Measurements from ENCODE around the gene BCL11A.

BCL11A gene

GRCh38 chr2:60466161-60466702, 87.2 kb downstream of the BCL11A start:
- no peak for TF ChIP-seq POLR2A (IDR thresholded peaks at IDR 0.05; ENCODE audit: low read length)
- TF ChIP-seq GATA1 (IDR thresholded peaks at IDR 0.05; ENCODE audit: low read depth, low read length): no peak
- DNase-seq: no peak

- DNase-seq: no peak
- no peak for TF ChIP-seq GATA1 (IDR thresholded peaks at IDR 0.05; ENCODE audit: low read depth, low read length)
- no peak for TF ChIP-seq POLR2A (IDR thresholded peaks at IDR 0.05; ENCODE audit: low read length)
These were observed 87.7 kb downstream of the BCL11A start for GRCh38 chr2:60465736-60466135.

GRCh38 chr2:60463249-60463648, 90.2 kb downstream of the BCL11A start:
- TF ChIP-seq GATA1 (IDR thresholded peaks at IDR 0.05; ENCODE audit: low read depth, low read length) (no peak), POLR2A (IDR thresholded peaks at IDR 0.05; ENCODE audit: low read length) (no peak)
- DNase-seq: peak; percentile 20 to 46

GRCh38 chr2:60461421-60462108, 91.9 kb downstream of the BCL11A start:
- no peak for DNase-seq
- no peak for TF ChIP-seq POLR2A (IDR thresholded peaks at IDR 0.05; ENCODE audit: low read length)
- no peak for TF ChIP-seq GATA1 (IDR thresholded peaks at IDR 0.05; ENCODE audit: low read depth, low read length)

- TF ChIP-seq POLR2A (IDR thresholded peaks at IDR 0.05; ENCODE audit: low read length) (no peak), GATA1 (IDR thresholded peaks at IDR 0.05; ENCODE audit: low read depth, low read length) (no peak)
- DNase-seq: no peak
These were observed 92.7 kb downstream of the BCL11A start for GRCh38 chr2:60460577-60461420.

- TF ChIP-seq GATA1 (IDR thresholded peaks at IDR 0.05; ENCODE audit: low read depth, low read length) (no peak), POLR2A (IDR thresholded peaks at IDR 0.05; ENCODE audit: low read length) (no peak)
- no peak for DNase-seq
These were observed 93.6 kb downstream of the BCL11A start for GRCh38 chr2:60459851-60460250.

GRCh38 chr2:60456115-60456770, 97.2 kb downstream of the BCL11A start:
- no peak for DNase-seq
- TF ChIP-seq GATA1 (IDR thresholded peaks at IDR 0.05; ENCODE audit: low read depth, low read length) (no peak), POLR2A (IDR thresholded peaks at IDR 0.05; ENCODE audit: low read length) (no peak)

GRCh38 chr2:60453872-60454271, 99.6 kb downstream of the BCL11A start:
- no peak for DNase-seq
- no peak for TF ChIP-seq GATA1 (IDR thresholded peaks at IDR 0.05; ENCODE audit: low read depth, low read length)
- no peak for TF ChIP-seq POLR2A (IDR thresholded peaks at IDR 0.05; ENCODE audit: low read length)

- no peak for DNase-seq
These were observed 100.2 kb downstream of the BCL11A start for GRCh38 chr2:60453301-60453700.

GRCh38 chr2:60450488-60450887, 103.0 kb downstream of the BCL11A start:
- DNase-seq: no peak
- no peak for TF ChIP-seq GATA1 (IDR thresholded peaks at IDR 0.05; ENCODE audit: low read depth, low read length)
- TF ChIP-seq POLR2A (IDR thresholded peaks at IDR 0.05; ENCODE audit: low read length): no peak

More at GRCh38 chr2:60453301-60453700, 100.2 kb downstream of the BCL11A start:
- no peak for TF ChIP-seq GATA1 (IDR thresholded peaks at IDR 0.05; ENCODE audit: low read depth, low read length)
- TF ChIP-seq POLR2A (IDR thresholded peaks at IDR 0.05; ENCODE audit: low read length): no peak

- TF ChIP-seq GATA1 (IDR thresholded peaks at IDR 0.05; ENCODE audit: low read depth, low read length) (no peak), POLR2A (IDR thresholded peaks at IDR 0.05; ENCODE audit: low read length) (no peak)
- no peak for DNase-seq
These were observed 105.5 kb downstream of the BCL11A start for GRCh38 chr2:60447943-60448342.

- no peak for DNase-seq
- TF ChIP-seq GATA1 (IDR thresholded peaks at IDR 0.05; ENCODE audit: low read depth, low read length): no peak
- TF ChIP-seq POLR2A (IDR thresholded peaks at IDR 0.05; ENCODE audit: low read length): no peak
These were observed 106.8 kb downstream of the BCL11A start for GRCh38 chr2:60446413-60447267.

GRCh38 chr2:60445684-60446179, 107.7 kb downstream of the BCL11A start:
- no peak for DNase-seq
- TF ChIP-seq POLR2A (IDR thresholded peaks at IDR 0.05; ENCODE audit: low read length): no peak
- no peak for TF ChIP-seq GATA1 (IDR thresholded peaks at IDR 0.05; ENCODE audit: low read depth, low read length)

Data from erythroblast (primary cell).